ENCODE data around the gene KCNG2. TPM values are rescaled to one million over a fixed set of nuclear protein-coding genes. Genes with fewer than 3 reads are reported as not detected.

The KCNG2 gene
- total RNA-seq, 1 donor: under 0.01 TPM

DNA sequence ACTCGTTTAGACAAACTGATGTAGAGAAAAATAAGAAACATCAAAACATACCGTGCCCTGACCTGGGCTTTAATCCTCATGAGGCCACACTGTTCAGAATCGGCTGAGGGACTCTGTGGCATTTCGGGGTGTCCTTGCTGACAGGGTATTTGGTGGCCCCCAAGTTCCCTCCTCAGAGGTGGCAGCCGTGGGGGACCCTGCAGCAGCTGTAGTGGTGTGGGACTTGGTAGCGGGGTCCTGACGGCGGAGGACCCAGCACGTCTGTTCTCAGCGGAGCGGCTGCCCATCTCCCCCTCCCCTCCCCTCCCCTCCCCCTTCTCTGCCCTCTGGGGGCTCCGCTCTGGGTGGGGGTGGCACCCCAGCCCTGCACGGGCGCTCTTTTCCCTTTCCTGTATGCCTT is 18.4 kb downstream of the KCNG2 start:
- DNase-seq (ENCODE audit: low read depth): no peak
- TF ChIP-seq, protein P1, sequence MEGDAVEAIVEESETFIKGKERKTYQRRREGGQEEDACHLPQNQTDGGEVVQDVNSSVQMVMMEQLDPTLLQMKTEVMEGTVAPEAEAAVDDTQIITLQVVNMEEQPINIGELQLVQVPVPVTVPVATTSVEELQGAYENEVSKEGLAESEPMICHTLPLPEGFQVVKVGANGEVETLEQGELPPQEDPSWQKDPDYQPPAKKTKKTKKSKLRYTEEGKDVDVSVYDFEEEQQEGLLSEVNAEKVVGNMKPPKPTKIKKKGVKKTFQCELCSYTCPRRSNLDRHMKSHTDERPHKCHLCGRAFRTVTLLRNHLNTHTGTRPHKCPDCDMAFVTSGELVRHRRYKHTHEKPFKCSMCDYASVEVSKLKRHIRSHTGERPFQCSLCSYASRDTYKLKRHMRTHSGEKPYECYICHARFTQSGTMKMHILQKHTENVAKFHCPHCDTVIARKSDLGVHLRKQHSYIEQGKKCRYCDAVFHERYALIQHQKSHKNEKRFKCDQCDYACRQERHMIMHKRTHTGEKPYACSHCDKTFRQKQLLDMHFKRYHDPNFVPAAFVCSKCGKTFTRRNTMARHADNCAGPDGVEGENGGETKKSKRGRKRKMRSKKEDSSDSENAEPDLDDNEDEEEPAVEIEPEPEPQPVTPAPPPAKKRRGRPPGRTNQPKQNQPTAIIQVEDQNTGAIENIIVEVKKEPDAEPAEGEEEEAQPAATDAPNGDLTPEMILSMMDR (IDR thresholded peaks at IDR 0.05; ENCODE audit: insufficient read depth, low read depth, low read length): no peak
- H3K4me3 ChIP-seq (ENCODE audit: low read depth, low read length): no peak overlapping the region

GRCh38 chr18:79816981-79817606 is 19.4 kb downstream of the KCNG2 start:
- TF ChIP-seq, protein P1 (IDR thresholded peaks at IDR 0.05; ENCODE audit: insufficient read depth, low read depth, low read length): no peak
- no peak overlapping the region for H3K4me3 ChIP-seq (ENCODE audit: low read depth, low read length)
- no peak for DNase-seq (ENCODE audit: low read depth)

GRCh38 chr18:79817607-79817998 is 19.9 kb downstream of the KCNG2 start:
- TF ChIP-seq, protein P1 (IDR thresholded peaks at IDR 0.05; ENCODE audit: insufficient read depth, low read depth, low read length): no peak
- H3K4me3 ChIP-seq (ENCODE audit: low read depth, low read length): no peak overlapping the region
- DNase-seq (ENCODE audit: low read depth): no peak

GRCh38 chr18:79818036-79818435 is 20.3 kb downstream of the KCNG2 start:
- TF ChIP-seq, protein P1 (IDR thresholded peaks at IDR 0.05; ENCODE audit: insufficient read depth, low read depth, low read length): no peak
- no peak overlapping the region for H3K4me3 ChIP-seq (ENCODE audit: low read depth, low read length)
- no peak for DNase-seq (ENCODE audit: low read depth)

- DNase-seq (ENCODE audit: low read depth): no peak
- H3K4me3 ChIP-seq (ENCODE audit: low read depth, low read length): no peak overlapping the region
- TF ChIP-seq, protein P1 (IDR thresholded peaks at IDR 0.05; ENCODE audit: insufficient read depth, low read depth, low read length): no peak
These were observed 20.9 kb downstream of the KCNG2 start for GRCh38 chr18:79818631-79819030.

DNA sequence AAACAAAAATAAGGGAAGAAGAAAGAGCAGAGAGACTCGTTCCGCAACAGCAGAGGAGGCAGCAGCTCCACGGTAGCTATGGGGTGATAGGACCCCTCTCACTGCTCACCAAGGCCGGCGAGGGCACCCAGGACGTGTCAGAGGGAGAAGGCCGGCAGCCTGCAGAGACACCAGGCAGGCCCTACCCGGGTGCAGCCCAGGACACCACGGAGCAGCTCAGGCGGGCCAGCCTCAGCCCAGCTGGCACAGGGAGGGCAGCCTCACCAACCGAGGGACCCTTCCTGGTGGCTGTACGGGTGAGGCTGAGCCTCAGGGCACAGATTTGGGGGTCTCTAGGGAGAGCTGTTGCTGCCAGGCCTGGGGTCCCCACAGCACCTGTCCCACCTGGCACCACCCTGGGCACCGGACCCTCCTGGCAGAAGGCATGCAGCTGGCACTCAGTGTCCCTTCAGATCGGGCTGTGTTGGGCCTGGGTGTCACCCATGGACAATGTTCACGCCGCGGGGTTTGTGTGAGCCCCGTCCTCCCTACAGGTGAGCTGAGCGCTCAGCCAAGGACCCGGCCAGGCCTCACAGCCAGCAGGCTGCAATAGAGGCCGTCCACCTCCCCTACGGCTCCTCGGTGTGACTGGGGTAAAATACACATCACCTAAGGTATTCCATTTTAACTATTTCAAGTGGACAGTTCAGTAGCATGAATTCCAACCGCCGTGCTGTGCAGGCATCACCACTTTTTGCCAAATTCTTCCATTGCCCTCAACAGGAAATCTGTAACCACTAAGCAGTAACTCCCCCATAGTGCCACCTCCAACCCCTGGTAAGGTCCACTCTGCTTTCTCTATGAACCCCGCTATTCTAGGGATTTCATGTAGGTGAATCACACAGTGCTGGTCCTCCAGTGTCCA is 21.6 kb downstream of the KCNG2 start:
- TF ChIP-seq, protein P1 (IDR thresholded peaks at IDR 0.05; ENCODE audit: insufficient read depth, low read depth, low read length): no peak
- H3K4me3 ChIP-seq (ENCODE audit: low read depth, low read length): no peak overlapping the region
- DNase-seq (ENCODE audit: low read depth): no peak

All from fibroblast of villous mesenchyme (primary cell).